ENCODE data around the gene SLC2A11.
A peak's percentile ranks its signal among the peaks of the same experiment; 100 is the strongest.

Gene SLC2A11

GRCh38 chr22:23892706-23893105 lies 35.0 kb downstream of the SLC2A11 start:
- H3K4me3 ChIP-seq (ENCODE audit: low read length): no peak overlapping the region
- DNase-seq (ENCODE audit: low read depth): no peak
- TF ChIP-seq, protein P1, sequence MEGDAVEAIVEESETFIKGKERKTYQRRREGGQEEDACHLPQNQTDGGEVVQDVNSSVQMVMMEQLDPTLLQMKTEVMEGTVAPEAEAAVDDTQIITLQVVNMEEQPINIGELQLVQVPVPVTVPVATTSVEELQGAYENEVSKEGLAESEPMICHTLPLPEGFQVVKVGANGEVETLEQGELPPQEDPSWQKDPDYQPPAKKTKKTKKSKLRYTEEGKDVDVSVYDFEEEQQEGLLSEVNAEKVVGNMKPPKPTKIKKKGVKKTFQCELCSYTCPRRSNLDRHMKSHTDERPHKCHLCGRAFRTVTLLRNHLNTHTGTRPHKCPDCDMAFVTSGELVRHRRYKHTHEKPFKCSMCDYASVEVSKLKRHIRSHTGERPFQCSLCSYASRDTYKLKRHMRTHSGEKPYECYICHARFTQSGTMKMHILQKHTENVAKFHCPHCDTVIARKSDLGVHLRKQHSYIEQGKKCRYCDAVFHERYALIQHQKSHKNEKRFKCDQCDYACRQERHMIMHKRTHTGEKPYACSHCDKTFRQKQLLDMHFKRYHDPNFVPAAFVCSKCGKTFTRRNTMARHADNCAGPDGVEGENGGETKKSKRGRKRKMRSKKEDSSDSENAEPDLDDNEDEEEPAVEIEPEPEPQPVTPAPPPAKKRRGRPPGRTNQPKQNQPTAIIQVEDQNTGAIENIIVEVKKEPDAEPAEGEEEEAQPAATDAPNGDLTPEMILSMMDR (conservative IDR thresholded peaks at IDR 0.05; ENCODE audit: low read length): no peak

DNA sequence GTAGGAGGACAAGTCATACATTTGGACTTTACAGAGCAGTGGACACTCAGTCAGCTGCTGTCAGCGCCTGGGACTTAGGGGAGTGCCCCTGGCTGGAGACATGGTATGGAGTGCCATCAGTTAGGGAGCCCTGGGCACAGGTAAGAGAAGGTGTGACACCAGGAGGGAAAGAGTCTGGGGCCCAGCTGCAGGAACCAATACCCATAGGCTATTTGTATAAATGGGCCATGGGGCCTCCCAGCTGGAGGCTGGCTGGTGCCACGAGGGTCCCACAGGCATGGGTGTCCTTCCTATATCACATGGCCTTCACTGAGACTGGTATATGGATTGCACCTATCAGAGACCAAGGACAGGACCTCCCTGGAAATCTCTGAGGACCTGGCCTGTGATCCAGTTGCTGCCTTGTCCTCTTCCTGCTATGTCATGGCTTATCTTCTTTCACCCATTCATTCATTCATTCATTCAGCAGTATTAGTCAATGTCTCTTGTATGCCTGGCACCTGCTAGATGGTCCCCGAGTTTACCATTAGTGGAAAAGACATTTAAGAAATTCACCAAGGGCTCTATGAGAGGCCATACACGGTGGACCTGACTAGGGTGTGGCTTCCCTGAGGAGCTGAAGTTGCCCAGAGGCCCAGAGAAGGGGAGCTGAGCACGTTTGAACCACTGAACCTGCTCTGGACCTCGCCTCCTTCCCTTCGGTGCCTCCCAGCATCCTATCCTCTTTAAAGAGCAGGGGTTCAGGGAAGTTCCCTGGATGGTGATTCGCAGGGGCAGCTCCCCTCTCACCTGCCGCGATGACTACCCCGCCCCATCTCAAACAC lies 35.7 kb downstream of the SLC2A11 start:
- TF ChIP-seq, protein P1 (conservative IDR thresholded peaks at IDR 0.05; ENCODE audit: low read length): no peak
- H3K4me3 ChIP-seq (ENCODE audit: low read length): peak overlapping the region; percentile 82
- DNase-seq (ENCODE audit: low read depth): no peak

DNA sequence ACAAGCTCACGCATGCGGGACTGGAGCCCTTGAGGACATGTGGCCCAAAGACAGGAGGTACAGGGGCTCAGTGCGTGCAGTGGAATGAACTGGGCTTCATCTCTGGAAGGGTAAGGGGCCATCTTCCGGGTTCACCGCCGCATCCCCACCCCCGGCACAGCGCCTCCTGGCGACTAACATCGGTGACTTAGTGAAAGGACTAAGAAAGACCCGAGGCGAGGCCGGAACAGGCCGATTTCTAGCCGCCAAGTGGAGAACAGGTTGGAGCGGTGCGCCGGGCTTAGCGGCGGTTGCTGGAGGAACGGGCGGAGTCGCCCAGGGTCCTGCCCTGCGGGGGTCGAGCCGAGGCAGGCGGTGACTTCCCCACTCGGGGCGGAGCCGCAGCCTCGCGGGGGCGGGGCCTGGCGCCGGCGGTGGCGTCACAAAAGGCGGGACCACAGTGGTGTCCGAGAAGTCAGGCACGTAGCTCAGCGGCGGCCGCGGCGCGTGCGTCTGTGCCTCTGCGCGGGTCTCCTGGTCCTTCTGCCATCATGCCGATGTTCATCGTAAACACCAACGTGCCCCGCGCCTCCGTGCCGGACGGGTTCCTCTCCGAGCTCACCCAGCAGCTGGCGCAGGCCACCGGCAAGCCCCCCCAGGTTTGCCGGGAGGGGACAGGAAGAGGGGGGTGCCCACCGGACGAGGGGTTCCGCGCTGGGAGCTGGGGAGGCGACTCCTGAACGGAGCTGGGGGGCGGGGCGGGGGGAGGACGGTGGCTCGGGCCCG lies 36.5 kb downstream of the SLC2A11 start, which contains the start of gene MIF:
Gene MIF, plus strand, starts transcription at position 439 of the 765 bp plus-strand sequence. Its CDS starts 92 bp downstream, at position 531.
- peak; percentile 90 for DNase-seq (ENCODE audit: low read depth)
- TF ChIP-seq, protein P1 (conservative IDR thresholded peaks at IDR 0.05; ENCODE audit: low read length): peak; percentile 71
- peak within 1 kb of the TSS; percentile 82 for H3K4me3 ChIP-seq (ENCODE audit: low read length)

- H3K4me3 ChIP-seq (ENCODE audit: low read length): peak overlapping the region; percentile 82
- DNase-seq (ENCODE audit: low read depth): peak; percentile 61
- TF ChIP-seq, protein P1 (conservative IDR thresholded peaks at IDR 0.05; ENCODE audit: low read length): peak; percentile 16
Observed at GRCh38 chr22:23894710-23895598, 37.3 kb downstream of the SLC2A11 start.

DNA sequence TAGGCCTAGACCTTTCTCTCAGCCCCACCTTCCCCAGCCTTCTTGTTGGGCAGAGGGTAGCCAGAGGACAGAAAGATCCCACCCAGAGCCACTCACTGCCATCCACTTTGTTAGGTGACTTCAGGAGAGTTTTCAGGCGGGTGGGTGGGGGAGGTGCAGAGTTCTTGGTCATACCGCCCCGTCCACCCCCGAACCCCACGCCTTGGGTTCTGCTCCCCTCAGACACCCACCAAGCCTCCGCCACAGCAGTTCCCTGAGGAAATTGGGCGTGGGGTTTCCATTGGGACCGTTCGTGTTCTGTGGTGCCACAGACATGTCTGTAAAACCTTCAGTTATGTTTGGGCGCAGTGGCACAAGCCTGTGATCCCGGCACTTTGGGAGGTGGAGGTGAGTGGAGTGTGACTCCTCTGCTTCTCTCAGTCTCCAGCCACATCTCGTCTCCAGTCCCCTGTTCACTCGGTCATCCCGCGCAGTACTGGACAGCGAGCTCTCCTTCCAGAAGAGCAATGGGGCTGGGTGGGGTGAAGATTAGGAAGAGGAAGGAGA lies 38.0 kb downstream of the SLC2A11 start:
- H3K4me3 ChIP-seq (ENCODE audit: low read length): peak overlapping the region; percentile 82
- no peak for DNase-seq (ENCODE audit: low read depth)
- TF ChIP-seq, protein P1 (conservative IDR thresholded peaks at IDR 0.05; ENCODE audit: low read length): no peak

GRCh38 chr22:23896166-23896522 lies 38.5 kb downstream of the SLC2A11 start:
- H3K4me3 ChIP-seq (ENCODE audit: low read length): no peak overlapping the region; the same call in 1 of the 2 replicates

More at GRCh38 chr22:23896166-23896522, 38.5 kb downstream of the SLC2A11 start:
- no peak for DNase-seq (ENCODE audit: low read depth)
- TF ChIP-seq, protein P1 (conservative IDR thresholded peaks at IDR 0.05; ENCODE audit: low read length): no peak

Data from AG10803 (cell line).